NCI-H2029 treated with DMSO at 0.1 percent for 48 hours (cell line): ENCODE measurements around the gene OXCT1.
A peak's percentile ranks its signal among the peaks of the same experiment; 100 is the strongest.
"Not testable (repeated sequence)": the region's sequence is repeated elsewhere in the genome, so short reads cannot be mapped to it uniquely, and the experiment has no call there.

Source experiments
- DNase-seq: peaks from one replicate; lab custom pipeline; 2025; lab: John Stamatoyannopoulos, UW

Gene OXCT1

DNA sequence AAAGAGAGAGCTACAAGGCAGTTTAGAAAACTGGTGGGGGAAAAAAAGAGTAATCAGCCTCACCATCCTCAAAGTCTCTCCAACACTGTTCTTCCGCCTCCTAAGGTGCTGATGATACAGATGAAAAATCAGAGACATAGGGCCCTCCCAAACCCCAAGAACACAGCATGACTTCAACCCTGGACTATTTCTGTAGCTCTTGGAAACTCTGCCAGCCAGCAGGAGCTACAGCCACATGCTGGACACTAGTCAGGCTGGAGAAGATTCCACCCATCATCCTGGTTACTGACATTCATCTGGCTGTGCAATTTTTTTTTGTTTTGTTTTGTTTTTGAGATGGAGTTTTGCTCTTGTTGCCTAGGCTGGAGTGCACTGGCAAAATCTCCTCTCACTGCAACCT is 42.4 kb downstream of the OXCT1 start:
- no peak for DNase-seq

DNA sequence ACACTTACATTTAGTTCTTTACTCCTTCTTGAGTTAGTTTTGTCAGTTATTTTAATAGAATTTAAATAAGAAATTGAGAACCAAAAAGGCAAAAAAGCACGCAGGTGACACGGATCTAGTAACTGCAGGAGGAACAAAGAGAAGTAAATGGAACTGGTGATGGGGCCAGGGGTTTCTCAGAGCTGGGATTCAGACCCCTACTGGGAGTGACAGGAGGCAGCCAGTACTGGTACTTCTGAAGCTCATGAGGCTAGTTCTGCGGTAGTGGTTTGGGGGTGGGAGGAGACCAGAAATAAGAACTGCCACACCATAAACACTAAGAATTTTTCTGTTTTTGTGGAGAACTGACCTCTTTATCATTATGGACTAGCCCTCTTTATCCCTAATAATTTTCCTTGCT is 48.2 kb downstream of the OXCT1 start:
- no peak for DNase-seq

GRCh38 chr5:41821051-41821450 is 49.2 kb downstream of the OXCT1 start:
- DNase-seq = no peak

- no peak for DNase-seq
Measured at GRCh38 chr5:41820150-41820549, 50.1 kb downstream of the OXCT1 start.

- no peak for DNase-seq
Measured at GRCh38 chr5:41817625-41818301, 52.5 kb downstream of the OXCT1 start.

DNA sequence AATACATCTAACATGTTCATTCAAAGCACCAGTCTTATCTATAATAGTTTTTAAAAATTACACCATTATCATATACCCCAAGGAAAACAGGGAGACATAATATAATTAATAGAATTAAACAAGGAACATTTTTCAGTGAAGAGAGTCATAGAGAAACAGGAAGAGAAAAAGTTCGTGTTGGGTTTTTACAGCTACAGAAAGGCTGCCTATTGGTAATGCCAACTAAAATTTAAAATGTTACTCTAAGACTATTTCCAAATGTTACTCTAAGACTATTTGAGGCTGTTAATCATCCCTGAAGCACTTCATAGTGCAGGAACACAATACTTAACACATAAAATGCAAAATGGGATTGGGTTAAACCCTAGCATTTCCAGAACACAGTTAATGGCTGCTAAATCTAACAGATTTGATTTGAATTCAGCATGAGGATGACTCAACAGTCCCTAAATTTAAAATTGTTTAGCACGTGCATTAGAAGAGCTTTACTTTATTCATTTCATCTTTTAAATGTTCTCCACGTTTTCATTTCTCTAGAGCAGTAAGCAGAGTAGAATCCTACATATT is 54.5 kb downstream of the OXCT1 start:
- DNase-seq = no peak

- DNase-seq = no peak
Measured at GRCh38 chr5:41815261-41815660, 55.0 kb downstream of the OXCT1 start.

- DNase-seq = not testable (repeated sequence)
Measured at GRCh38 chr5:41814306-41814705, 55.9 kb downstream of the OXCT1 start.

DNA sequence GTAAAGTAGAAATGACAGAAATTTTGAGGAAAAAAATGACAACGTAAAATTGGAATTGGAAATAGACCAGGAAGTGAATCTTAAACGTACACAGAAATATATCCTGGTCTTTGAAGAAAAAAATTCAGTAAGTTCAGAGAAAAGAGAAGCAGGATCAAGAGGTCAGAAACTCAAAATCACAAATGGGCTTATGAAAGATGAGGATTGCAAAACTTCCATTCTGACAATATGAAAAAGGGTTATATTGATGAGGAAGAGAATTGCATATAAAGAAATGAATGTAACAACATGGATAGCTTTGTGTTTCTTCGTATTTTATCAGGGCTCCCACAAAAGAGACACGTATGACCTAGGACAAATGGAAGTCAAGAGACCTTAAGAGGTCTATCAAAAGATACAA is 58.1 kb downstream of the OXCT1 start:
- DNase-seq = no peak

GRCh38 chr5:41809128-41809527 is 61.1 kb downstream of the OXCT1 start:
- DNase-seq = no peak

- no peak for DNase-seq
Measured at GRCh38 chr5:41808294-41808693, 61.9 kb downstream of the OXCT1 start.

DNA sequence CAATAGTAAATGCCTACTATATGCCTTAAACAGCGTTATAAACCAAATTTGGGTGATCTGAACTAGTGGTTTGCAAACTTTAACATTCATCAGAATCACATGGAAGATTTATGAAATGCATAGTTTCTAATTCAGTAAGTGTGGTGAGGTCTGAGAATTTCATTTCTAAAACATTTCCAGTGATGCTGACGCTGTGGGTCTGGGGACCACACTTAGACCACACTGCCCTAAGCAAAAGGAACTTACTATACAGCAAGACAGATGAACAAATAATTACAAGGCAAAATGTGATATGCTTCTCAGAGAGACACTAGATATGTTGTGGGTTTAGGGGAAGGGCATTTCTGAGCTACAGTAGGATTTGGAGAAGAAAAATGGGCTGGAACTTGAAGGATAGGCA is 72.6 kb downstream of the OXCT1 start:
- no peak for DNase-seq

DNA sequence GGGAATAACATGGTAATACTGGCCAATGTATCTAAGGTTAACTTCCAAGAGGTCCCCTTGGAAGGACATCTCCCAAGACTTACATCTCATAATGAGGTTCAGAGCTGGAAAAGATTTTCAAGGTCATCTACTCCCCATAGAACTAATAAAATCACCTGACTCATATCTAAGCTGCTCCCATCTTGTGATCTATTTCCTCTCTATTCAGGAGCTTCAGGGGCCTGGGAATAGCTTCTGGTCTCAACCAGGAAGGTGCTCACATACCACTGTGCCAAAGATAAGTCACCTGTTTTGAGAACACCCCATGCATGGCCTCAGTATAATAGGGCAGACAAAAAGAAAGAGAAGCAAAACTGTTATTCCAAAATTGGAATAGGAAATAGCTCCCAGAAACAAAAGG is 74.2 kb downstream of the OXCT1 start:
- no peak for DNase-seq

DNA sequence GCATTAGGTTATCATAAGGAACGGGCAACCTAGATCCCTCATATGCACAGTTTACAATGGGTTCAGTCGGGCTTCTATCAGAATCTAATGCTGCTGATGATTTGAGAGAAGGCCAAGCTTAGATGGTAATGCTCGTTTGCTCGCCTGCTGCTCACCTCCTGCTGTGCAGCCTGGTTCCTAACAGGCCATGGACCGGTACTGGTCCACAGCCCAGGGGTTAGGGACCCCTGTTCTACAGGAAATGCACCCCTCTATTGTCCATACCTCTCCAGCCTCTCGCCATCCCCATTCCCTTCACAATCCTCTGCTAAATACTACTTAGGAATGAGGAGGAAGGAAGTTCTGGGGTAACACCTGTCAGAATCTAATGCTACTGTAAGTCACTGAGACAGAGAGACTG is 75.1 kb downstream of the OXCT1 start:
- DNase-seq = no peak

GRCh38 chr5:41794471-41794870 is 75.8 kb downstream of the OXCT1 start:
- no peak for DNase-seq

DNA sequence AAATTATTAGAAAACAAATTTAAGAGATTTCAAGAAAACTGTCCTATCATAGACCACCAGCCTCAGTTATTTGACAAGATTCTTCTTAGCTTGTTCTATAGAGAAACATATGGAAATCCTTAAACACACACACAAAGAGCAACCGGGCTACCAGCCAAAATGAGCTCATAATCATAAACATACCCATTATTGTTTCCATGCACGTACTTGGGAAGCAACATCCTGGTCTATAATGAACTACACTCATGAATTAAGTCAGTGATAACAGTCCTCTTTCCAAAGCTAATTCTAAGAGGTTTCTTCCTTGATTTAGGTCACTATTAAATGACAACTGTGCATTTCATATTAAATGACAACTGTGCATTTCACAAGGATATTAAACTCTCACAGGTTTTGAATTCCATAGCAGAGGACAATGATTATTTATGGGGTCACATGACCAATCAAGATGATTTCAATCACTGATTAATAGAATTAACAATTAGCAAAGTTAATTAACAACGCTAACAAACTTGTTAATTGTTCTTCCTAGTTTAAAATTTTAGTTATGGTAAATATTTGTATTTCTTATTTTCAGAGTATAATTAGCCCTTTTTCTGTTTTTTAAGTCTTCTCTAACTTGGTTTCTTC is 77.0 kb downstream of the OXCT1 start:
- DNase-seq = peak; percentile 32

- DNase-seq = no peak
Measured at GRCh38 chr5:41790038-41790776, 80.0 kb downstream of the OXCT1 start.

DNA sequence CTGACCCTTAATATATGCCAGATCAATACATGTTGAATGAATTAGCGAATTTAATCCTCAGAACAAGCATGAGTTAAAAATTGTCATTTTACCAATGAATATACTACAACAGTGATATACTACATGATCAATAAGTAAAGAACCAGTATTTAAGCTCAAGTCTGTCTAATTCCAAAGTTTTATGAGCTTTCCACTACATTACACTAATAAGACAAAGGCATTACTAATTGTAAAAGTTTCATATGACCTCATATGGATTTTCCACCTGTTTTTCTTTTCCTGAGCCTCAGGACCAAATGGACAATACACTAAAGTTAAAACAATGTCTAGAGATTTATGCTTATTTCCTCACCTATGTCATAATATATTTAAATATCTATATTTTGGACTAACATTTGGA is 80.8 kb downstream of the OXCT1 start:
- DNase-seq = no peak

GRCh38 chr5:41788941-41789368 is 81.3 kb downstream of the OXCT1 start:
- no peak for DNase-seq

GRCh38 chr5:41787265-41787664 is 83.0 kb downstream of the OXCT1 start:
- no peak for DNase-seq

DNA sequence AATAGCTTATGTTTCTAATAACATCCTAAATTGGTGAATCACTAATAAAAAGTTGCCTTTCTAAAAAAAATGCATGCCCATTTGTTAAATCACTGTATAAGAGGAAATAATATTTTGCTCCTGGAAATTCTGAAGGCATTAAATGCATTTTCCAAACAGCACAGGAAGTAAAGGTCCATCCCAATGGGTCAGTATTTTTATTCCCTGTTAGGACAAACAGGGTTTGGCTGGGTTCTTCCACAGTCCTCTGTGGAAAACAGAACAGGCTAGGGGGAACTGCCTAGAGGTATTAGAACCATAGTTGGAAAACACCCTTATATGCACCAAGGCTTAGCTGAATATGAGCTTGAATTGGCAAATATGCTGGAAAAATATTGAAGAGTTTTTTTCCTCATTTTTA is 85.2 kb downstream of the OXCT1 start:
- DNase-seq = no peak

DNA sequence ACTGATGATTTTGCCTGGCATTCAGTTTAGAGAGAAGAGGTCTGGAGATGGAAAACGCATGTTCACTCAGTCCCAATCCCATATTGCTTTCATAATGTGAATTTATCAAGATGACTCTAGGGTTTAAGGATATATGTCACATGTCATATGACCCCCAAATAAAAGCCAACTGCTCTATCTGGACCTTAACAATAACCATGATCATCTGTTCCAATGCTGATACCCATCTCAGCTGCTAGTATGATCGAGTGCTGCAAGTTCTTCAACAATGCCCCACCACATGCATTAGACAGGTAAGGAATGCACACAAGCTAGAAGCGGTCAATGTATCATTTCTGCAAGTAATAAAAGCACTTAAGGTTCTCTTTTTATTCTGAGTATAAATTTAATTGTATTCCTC is 91.8 kb downstream of the OXCT1 start:
- DNase-seq = no peak

GRCh38 chr5:41776435-41776834 is 93.8 kb downstream of the OXCT1 start:
- DNase-seq = no peak
